Hepatocyte (in vitro differentiated cells): ENCODE data around the gene COMMD6.

ENCODE experiments used
- EZH2phosphoT487 ChIP-seq: fragments of 200-600 bp; sonication (generic); IDR thresholded peaks from one replicate; pipeline ENCODE4 v1.6.1; 2018; ENCODE audit warnings: antibody characterized with exemption, mild to moderate bottlenecking, low read depth, moderate library complexity; ENCODE audit not compliant: unreplicated experiment, severe bottlenecking
- TF ChIP-seq, protein P1 (sequence below): fragments of 200-600 bp; sonication (generic); IDR thresholded peaks from 2 replicates; pipeline ENCODE4 v1.5.1; 2016; ENCODE audit warnings: antibody characterized with exemption, mild to moderate bottlenecking; ENCODE audit not compliant: poor library complexity

DNA sequence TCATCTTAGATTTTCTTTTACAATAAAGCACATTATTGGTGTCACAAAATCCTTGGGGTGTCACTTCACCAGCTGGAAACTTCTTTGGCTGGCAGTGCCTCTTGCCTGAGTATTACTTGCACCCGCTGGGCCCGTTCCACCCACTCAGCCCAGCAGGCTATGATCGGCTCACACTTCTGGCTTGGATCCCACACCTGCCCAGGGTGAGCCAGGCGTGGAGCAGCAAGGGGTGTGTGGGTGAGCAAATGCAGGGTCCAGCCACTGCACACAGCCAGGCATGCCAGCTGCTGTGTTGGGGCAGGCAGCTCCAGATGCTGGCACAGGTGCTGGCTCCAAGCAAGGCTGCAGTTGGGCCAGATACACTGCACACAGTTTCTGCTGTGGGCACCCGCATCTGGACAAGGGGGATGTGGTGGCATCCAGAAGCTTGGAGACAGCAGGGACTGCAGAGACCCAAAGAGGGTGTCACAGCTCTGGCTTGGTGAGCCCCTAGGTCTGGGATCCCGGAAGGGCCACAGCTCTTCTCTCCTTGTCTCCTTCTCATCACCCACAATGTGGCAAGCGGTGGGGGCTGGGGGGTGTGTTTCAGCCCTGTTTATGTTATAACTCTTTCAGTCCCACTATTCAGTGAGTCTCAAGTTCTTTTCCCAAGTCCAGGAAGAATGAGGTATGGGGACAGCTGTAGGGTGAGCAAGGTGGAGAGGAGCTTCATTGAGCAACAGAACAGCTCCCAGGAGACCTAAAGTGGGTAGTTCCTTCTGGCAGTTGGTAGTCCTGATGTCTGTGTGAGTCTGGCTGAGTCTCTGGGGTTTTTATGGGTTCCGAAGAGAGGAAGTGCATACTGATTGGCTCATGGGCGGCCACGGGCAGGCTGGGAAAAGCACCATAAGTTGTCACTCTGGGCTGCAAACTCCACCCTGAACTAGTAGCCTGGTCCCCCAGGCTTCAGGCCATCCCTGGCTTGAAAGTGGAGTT lies 30.3 kb downstream of the COMMD6 start:
- TF ChIP-seq, protein P1, sequence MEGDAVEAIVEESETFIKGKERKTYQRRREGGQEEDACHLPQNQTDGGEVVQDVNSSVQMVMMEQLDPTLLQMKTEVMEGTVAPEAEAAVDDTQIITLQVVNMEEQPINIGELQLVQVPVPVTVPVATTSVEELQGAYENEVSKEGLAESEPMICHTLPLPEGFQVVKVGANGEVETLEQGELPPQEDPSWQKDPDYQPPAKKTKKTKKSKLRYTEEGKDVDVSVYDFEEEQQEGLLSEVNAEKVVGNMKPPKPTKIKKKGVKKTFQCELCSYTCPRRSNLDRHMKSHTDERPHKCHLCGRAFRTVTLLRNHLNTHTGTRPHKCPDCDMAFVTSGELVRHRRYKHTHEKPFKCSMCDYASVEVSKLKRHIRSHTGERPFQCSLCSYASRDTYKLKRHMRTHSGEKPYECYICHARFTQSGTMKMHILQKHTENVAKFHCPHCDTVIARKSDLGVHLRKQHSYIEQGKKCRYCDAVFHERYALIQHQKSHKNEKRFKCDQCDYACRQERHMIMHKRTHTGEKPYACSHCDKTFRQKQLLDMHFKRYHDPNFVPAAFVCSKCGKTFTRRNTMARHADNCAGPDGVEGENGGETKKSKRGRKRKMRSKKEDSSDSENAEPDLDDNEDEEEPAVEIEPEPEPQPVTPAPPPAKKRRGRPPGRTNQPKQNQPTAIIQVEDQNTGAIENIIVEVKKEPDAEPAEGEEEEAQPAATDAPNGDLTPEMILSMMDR, result no peak
- no peak for TF ChIP-seq EZH2phosphoT487
